Hematopoietic multipotent progenitor cell treated with erythropoietin and hydrocortisone succinate and interleukin-3 and kit ligand, for 17 days (in vitro differentiated cells): ENCODE data around the gene OR4C15.

ENCODE experiments used
- DNase-seq: peaks from one replicate; pipeline ENCODE4 v3.0.0-alpha.2; 2015; ENCODE audit warnings: low spot score

OR4C15 gene

GRCh38 chr11:55554169-55554568, at the start of gene OR4C15:
Gene OR4C15, plus strand, starts transcription at chr11:55554469. Its CDS starts 0 bp downstream, at chr11:55554469.
- DNase-seq, result no peak

DNA sequence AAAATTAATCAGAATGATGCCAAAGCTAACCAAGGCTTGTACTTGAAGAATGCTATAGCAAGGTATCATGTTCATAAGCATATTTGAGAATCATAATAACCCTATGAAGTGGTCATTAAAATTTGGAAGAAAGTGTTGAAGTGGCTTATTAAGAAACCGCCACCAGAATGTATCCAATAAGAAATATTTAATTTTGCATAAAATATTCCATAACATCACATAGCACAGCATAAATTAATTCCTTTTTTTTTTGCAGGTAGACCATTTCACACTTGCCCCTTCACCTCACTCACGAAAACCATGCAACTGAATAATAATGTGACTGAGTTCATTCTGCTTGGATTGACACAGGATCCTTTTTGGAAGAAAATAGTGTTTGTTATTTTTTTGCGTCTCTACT, 17.6 kb downstream of the OR4C15 start, which contains the start of gene OR4C16:
OR4C16 (plus strand) TSS at position 301 of the 400 bp plus-strand sequence; CDS start at position 301, 0 bp downstream.
- DNase-seq, result no peak

DNA sequence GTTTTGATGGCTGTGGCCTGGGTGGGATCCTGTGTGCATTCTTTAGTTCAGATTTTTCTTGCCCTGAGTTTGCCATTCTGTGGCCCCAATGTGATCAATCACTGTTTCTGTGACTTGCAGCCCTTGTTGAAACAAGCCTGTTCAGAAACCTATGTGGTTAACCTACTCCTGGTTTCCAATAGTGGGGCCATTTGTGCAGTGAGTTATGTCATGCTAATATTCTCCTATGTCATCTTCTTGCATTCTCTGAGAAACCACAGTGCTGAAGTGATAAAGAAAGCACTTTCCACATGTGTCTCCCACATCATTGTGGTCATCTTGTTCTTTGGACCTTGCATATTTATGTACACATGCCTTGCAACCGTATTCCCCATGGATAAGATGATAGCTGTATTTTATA, 18.3 kb downstream of the OR4C15 start:
- DNase-seq, result no peak
